Measurements from ENCODE around the gene FAM3B. TPM values are rescaled to one million over a fixed set of nuclear protein-coding genes. Genes with fewer than 3 reads are reported as not detected.

FAM3B gene
- total RNA-seq, 2 donors from 2014 or later, result 50.4 to 74.5 TPM

DNA sequence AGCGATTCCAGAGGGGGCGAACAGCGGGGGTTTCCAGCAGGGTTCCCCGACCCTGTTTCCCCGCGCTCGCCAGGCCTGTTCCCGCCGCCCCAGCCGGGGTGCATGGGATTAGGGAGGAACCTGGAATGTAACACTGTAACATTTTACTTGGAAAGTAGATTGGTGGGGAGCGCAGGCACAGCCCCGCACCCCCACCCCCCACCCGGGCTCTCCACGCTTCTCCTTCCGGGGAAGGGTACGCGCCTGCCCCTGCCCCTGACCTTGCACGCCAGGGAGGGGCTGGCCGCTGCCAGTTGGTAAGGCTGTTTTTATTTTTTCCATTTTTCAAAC, 427 bp downstream of the FAM3B start:
- intact Hi-C loops (cut with DNase I), result no loop called here
- no peaks in the 10 kb centered on the region for H3K27me3 ChIP-seq
- 0 to 4% methylated on average over 14 to 19 of the region's 19 CpGs for WGBS, 2 donors
- peak overlapping the region; percentile 44 to 53 for H3K4me3 ChIP-seq
- no peaks in the 10 kb centered on the region for H3K36me3 ChIP-seq (replicated peaks in 1 of 2; ENCODE audit: insufficient read depth in 1 of 2, low read depth in 2 of 2)
- H3K4me1 ChIP-seq, result peaks cover 55% of the 10 kb centered on the region
- DNase-seq (no peak), ATAC-seq (no peak)
- TF ChIP-seq CTCF (IDR thresholded peaks at IDR 0.05), result no peak
- no peak for TF ChIP-seq POLR2A (IDR thresholded peaks at IDR 0.05)
- peak overlapping the region; percentile 85 to 95 (median 92) for H3K27ac ChIP-seq
- peaks cover 0 to 4% (median 0%) of the 10 kb centered on the region in 3 donors for H3K9me3 ChIP-seq

GRCh38 chr21:41317458-41317857, 857 bp downstream of the FAM3B start:
- Histone ChIP-seq H3K9me3 (peaks cover 0 to 4% (median 0%) of the 10 kb centered on the region in 3 donors), H3K27ac (peak overlapping the region; percentile 85 to 95 (median 92)), H3K4me3 (peak overlapping the region; percentile 44 to 53), H3K36me3 (replicated peaks in 1 of 2; ENCODE audit: insufficient read depth in 1 of 2, low read depth in 2 of 2) (no peaks in the 10 kb centered on the region), H3K4me1 (peaks cover 60% of the 10 kb centered on the region), H3K27me3 (no peaks in the 10 kb centered on the region)
- ATAC-seq (peak; percentile 45), DNase-seq (peak; percentile 47 to 55 (median 50))
- TF ChIP-seq CTCF (IDR thresholded peaks at IDR 0.05) (no peak), POLR2A (IDR thresholded peaks at IDR 0.05) (peak in 2 of 3 donors; percentile 23 to 34)
- intact Hi-C loops (cut with DNase I), result no loop called here
- 17 to 24% methylated on average over 10 of the region's 10 CpGs for whole genome bisulfite sequencing, 2 donors

DNA sequence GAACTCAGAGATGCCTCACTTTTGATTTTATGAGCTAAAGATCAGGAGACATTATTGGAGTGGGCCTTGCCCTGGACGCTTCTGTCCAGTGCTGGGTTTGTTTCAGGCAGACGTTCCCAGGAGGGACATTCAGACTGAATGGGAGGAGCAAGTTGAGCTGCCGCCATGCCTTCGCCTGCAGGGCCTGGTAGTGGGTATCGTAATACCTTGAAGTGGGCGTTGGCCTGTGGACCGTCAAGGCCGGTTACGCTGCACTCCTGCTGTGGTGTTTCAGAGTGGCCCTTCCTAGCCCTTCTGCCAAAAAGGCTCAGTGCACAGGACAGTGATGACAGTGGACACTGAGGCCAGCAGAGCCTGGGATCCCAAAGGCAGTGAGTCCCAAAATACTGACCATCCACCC, 1.6 kb downstream of the FAM3B start:
- Histone ChIP-seq H3K9me3 (peaks cover 0 to 4% (median 0%) of the 10 kb centered on the region in 3 donors), H3K27ac (peak overlapping the region in 3 of 4 donors; percentile 54 to 93 (median 92)), H3K4me3 (no peak overlapping the region), H3K27me3 (no peaks in the 10 kb centered on the region), H3K4me1 (peaks cover 67% of the 10 kb centered on the region), H3K36me3 (replicated peaks in 1 of 2; ENCODE audit: insufficient read depth in 1 of 2, low read depth in 2 of 2) (no peaks in the 10 kb centered on the region)
- ATAC-seq, result no peak
- DNase-seq, result peak in 1 of 4 donors; percentile 43
- TF ChIP-seq CTCF (IDR thresholded peaks at IDR 0.05) (no peak), POLR2A (IDR thresholded peaks at IDR 0.05) (no peak)
- intact Hi-C loops (cut with DNase I), result no loop called here
- 75 to 78% methylated on average over 9 of the region's 9 CpGs for WGBS, 2 donors

- TF ChIP-seq CTCF (IDR thresholded peaks at IDR 0.05) (no peak), POLR2A (IDR thresholded peaks at IDR 0.05) (no peak)
- ATAC-seq (no peak), DNase-seq (no peak)
- no peaks in the 10 kb centered on the region for H3K27me3 ChIP-seq
- H3K4me3 ChIP-seq, result no peak overlapping the region
- 76 to 78% methylated on average over 6 to 7 of the region's 7 CpGs for WGBS, 2 donors
- peak overlapping the region in 2 of 4 donors; percentile 24 to 54 for H3K27ac ChIP-seq
- H3K36me3 ChIP-seq (replicated peaks in 1 of 2; ENCODE audit: insufficient read depth in 1 of 2, low read depth in 2 of 2), result no peaks in the 10 kb centered on the region
- H3K9me3 ChIP-seq, result peaks cover 0 to 4% (median 0%) of the 10 kb centered on the region in 3 donors
- peaks cover 78% of the 10 kb centered on the region for H3K4me1 ChIP-seq
- intact Hi-C loops (cut with DNase I), result no loop called here
Measured at GRCh38 chr21:41319273-41319672, 2.7 kb downstream of the FAM3B start.

DNA sequence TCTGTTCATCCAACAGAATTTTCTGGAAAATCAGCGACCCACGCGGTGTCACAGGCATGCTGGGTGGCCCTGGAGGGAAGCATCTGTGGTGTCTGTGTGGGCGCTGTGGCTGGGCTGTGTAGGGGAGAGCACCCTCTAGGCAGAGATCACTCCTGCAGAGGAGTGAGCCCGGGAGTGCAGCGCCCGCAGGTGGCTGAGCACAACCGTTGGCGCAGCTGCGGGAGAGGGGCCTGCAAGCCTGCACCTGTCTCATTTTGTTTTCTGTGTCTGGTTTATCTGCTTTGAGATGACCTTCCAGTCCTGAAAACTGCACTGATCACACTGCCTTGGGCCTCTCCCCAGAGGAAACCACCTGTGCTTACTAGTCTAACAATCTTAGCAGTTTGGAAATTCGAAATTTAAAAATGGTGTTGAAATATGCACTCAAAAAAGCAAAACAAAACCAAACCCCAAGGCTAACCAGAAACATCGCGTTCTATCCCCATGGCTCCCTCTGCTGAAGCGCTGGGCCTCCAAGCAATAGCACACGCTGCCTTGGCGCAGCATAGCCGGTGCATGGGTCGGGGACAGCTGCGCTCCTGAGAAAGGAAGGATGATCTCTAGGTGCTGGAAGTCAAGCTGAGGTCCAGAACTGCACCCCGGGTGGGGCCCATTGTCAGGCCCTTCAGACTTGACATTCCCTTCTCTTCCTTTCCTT, 4.8 kb downstream of the FAM3B start:
- Histone ChIP-seq H3K27ac (peak overlapping the region; percentile 17 to 84 (median 72)), H3K4me3 (no peak overlapping the region), H3K4me1 (peaks cover 91% of the 10 kb centered on the region), H3K9me3 (peaks cover 0 to 4% (median 0%) of the 10 kb centered on the region in 3 donors), H3K27me3 (no peaks in the 10 kb centered on the region), H3K36me3 (replicated peaks in 1 of 2; ENCODE audit: insufficient read depth in 1 of 2, low read depth in 2 of 2) (no peaks in the 10 kb centered on the region)
- no peak for TF ChIP-seq POLR2A (IDR thresholded peaks at IDR 0.05)
- no peak for TF ChIP-seq CTCF (IDR thresholded peaks at IDR 0.05)
- ATAC-seq, result no peak
- WGBS, 2 donors, result 49 to 51% methylated on average over 19 to 20 of the region's 20 CpGs
- peak in 1 of 4 donors; percentile 39 for DNase-seq
- intact Hi-C loops (cut with DNase I), result no loop called here
